Heart right ventricle (tissue), 16 donors: ENCODE data around the gene DAO. TPM values are rescaled to one million over a fixed set of nuclear protein-coding genes. Genes with fewer than 3 reads are reported as not detected.

ENCODE experiments used
- ATAC-seq, 8 donors: fragments of 200-7000 bp; cut with Tn5 transposase; one replicate each; pipeline ENCODE4 v1.9.1; 2020; ENCODE audit warnings: mild to moderate bottlenecking in 8 of 8, moderate library complexity in 8 of 8, moderate number of reproducible peaks in 1 of 8
- DNase-seq, 2 donors: peaks; one replicate each; pipeline ENCODE4 v3.0.0-alpha.2; 2020
- H3K27ac ChIP-seq, 10 donors: fragments of 200-600 bp; sonication (generic) in 2 of 10; one replicate each; pipeline versions ENCODE4 v1.5.0 to v1.8.0; 2020 to 2022; ENCODE audit warnings: mild to moderate bottlenecking in 3 of 10
- H3K27me3 ChIP-seq, 7 donors: fragments of 200-600 bp; one replicate each; pipeline ENCODE4 v1.8.0; 2021 to 2022; ENCODE audit warnings: mild to moderate bottlenecking in 2 of 7
- H3K36me3 ChIP-seq, 9 donors: fragments of 200-600 bp; sonication (generic) in 1 of 9; one replicate each; pipeline versions ENCODE4 v1.5.0 to v1.8.0; 2020 to 2022; ENCODE audit warnings: mild to moderate bottlenecking in 2 of 9
- H3K4me1 ChIP-seq, 9 donors: fragments of 200-600 bp; sonication (generic) in 1 of 9; one replicate each; pipeline versions ENCODE4 v1.5.0 to v1.8.0; 2020 to 2022; ENCODE audit warnings: mild to moderate bottlenecking in 4 of 9
- H3K4me3 ChIP-seq, 10 donors: fragments of 200-600 bp; sonication (generic) in 2 of 10; one replicate each; pipeline versions ENCODE4 v1.5.0 to v1.8.0; 2020 to 2022; ENCODE audit warnings: mild to moderate bottlenecking in 7 of 10, moderate library complexity in 2 of 10
- H3K9me3 ChIP-seq, 11 donors: fragments of 200-600 bp in 10 of 11; sonication (generic) in 2 of 11; one replicate each; pipeline versions ENCODE4 v1.5.0 to v1.8.0; 2013 to 2022; ENCODE audit warnings: mild to moderate bottlenecking in 2 of 11, control low read depth in 1 of 11, moderate library complexity in 1 of 11
- CTCF ChIP-seq, 9 donors: fragments of 200-600 bp; sonication (generic) in 2 of 9; IDR thresholded peaks; one replicate each; pipeline versions ENCODE4 v1.5.0 to v1.8.0; 2021 to 2022; ENCODE audit warnings: antibody characterized with exemption in 9 of 9, mild to moderate bottlenecking in 5 of 9, moderate library complexity in 1 of 9
- WGBS, 2 donors: extraction: QIAGEN DNeasy Blood & Tissue Kit; methylation state at CpG; one replicate each; pipeline ENCODE4 v1.1.7; 2013; ENCODE audit warnings: inconsistent platforms in 1 of 2; 5-methylcytosine and 5-hydroxymethylcytosine counted together
- intact Hi-C, 10 donors: fragments of 100-400 bp; cut with DNase I; formaldehyde crosslinking; loops; one replicate each; pipeline versions ENCODE4 v1.11.1 to v1.14.2; 2022
- polyA plus RNA-seq, 2 donors: library from polyadenylated mRNA; stranded (reverse); fragments of 200-250 nt; gene quantifications; one replicate each; pipeline ENCODE4 v1.2.3, GENCODE V29; 2013
- total RNA-seq, 10 donors: library from RNA; stranded (reverse); fragmentation: NEBNext Ultra II Directional in 3 of 10; extraction: Animal tissue kit (Norgen Biotek cat#: 25700) in 3 of 10; gene quantifications; one replicate each; pipeline versions ENCODE4 v1.2.1 to v1.2.4, GENCODE V29; 2021 to 2023
- donor health status: Arrhythmogenic right ventricular cardiomyopathy.
- donor health status: ischemic (EF 13 %, LVEDD 7.1; RV severe dilation, severe dysfunction).
- donor health status: healthy with polysubstance abuse.
- donor health status: DM: no; HTN: yes; CAD: no.
- donor health status: DM: no; HTN: no; CAD: no.
- donor health status: ischemic (EF 25% LVEDD 6.9; RV normal size, moderate dysfunction).
- donor health status: ischemic (EF 25% LVEDD 5.7; RV mildly dilated, moderate dysfunction).
- donor health status: healthy.
- donor health status: DM: yes; HTN: yes; CAD: no.
- donor health status: Ischemic cardiomyopathy.
- donor health status: ischemic (EF 35%, LVEDD 5.7; RV mildly dilated, moderate dysfunction).
- donor health status: nonischemic (EF 11% LVEDD 7.7; RV severe dilation, severe dysfunction).
- donor health status: DM: yes; HTN: yes; CAD: no.
- donor health status: PGD.
- donor health status: ischemic (EF 29% LVEDD 5.4; RV normal size, mild dysfunction).
- donor health status: nonischemic (EF 23%, LVEDD 6.1; RV moderate dilation, normal function).

Gene DAO
- total and polyA plus RNA-seq, 12 donors: not detected

- Histone ChIP-seq H3K36me3 (no peaks in the 10 kb centered on the region), H3K27me3 (no peaks in the 10 kb centered on the region), H3K4me3 (no peak overlapping the region), H3K27ac (no peak overlapping the region), H3K4me1 (peaks cover 0 to 6% (median 0%) of the 10 kb centered on the region in 9 donors), H3K9me3 (peaks cover 0 to 6% (median 0%) of the 10 kb centered on the region in 11 donors)
- DNase-seq: no peak
- intact Hi-C loops: no loop called here
- ATAC-seq: no peak
- 65 to 67% methylated on average over 5 of the region's 5 CpGs for WGBS, 2 donors
- TF ChIP-seq CTCF (IDR thresholded peaks at IDR 0.05): no peak
Observed at GRCh38 chr12:108930155-108930554, 50.3 kb downstream of the DAO start.

- H3K27ac ChIP-seq: no peak overlapping the region
- no peaks in the 10 kb centered on the region for H3K27me3 ChIP-seq
- no peak overlapping the region for H3K4me3 ChIP-seq
- DNase-seq (no peak), ATAC-seq (no peak)
- H3K36me3 ChIP-seq: no peaks in the 10 kb centered on the region
- TF ChIP-seq CTCF (IDR thresholded peaks at IDR 0.05): no peak
- H3K4me1 ChIP-seq: peaks cover 0 to 6% (median 0%) of the 10 kb centered on the region in 9 donors
- 88 to 94% methylated on average over 3 of the region's 3 CpGs for WGBS, 2 donors
- H3K9me3 ChIP-seq: peaks cover 0 to 6% (median 0%) of the 10 kb centered on the region in 11 donors
- intact Hi-C loops: no loop called here
Observed at GRCh38 chr12:108930756-108931155, 50.9 kb downstream of the DAO start.

GRCh38 chr12:108933949-108934348, 54.1 kb downstream of the DAO start:
- H3K36me3 ChIP-seq: no peaks in the 10 kb centered on the region
- no peak for DNase-seq
- H3K9me3 ChIP-seq: no peaks in the 10 kb centered on the region
- intact Hi-C loops: no loop called here
- H3K27me3 ChIP-seq: no peaks in the 10 kb centered on the region
- 70 to 77% methylated on average over 6 of the region's 6 CpGs for WGBS, 2 donors
- no peak overlapping the region for H3K27ac ChIP-seq
- peaks cover 0 to 6% (median 0%) of the 10 kb centered on the region in 9 donors for H3K4me1 ChIP-seq
- H3K4me3 ChIP-seq: no peak overlapping the region
- ATAC-seq: no peak
- no peak for TF ChIP-seq CTCF (IDR thresholded peaks at IDR 0.05)

GRCh38 chr12:108935159-108935763, 55.4 kb downstream of the DAO start:
- Histone ChIP-seq H3K36me3 (no peaks in the 10 kb centered on the region), H3K27me3 (no peaks in the 10 kb centered on the region), H3K9me3 (no peaks in the 10 kb centered on the region), H3K27ac (no peak overlapping the region), H3K4me1 (peaks cover 0 to 2% (median 0%) of the 10 kb centered on the region in 9 donors), H3K4me3 (no peak overlapping the region)
- intact Hi-C loops: no loop called here
- no peak for TF ChIP-seq CTCF (IDR thresholded peaks at IDR 0.05)
- DNase-seq (no peak), ATAC-seq (no peak)
- 82% methylated on average over 7 of the region's 7 CpGs for WGBS, 2 donors
